Endodermal cell (in vitro differentiated cells): ENCODE data around the gene ENAH. TPM values are rescaled to one million over a fixed set of nuclear protein-coding genes. Genes with fewer than 3 reads are reported as not detected.

Source experiments
- DNase-seq: peaks from one replicate; pipeline ENCODE4 v3.0.0-alpha.2; 2017
- H3K27ac ChIP-seq: 2 replicates; pipeline ENCODE4 v1.5.1; 2013; ENCODE audit warnings: mild to moderate bottlenecking, low read depth, low read length, moderate library complexity
- H3K27me3 ChIP-seq: 2 replicates; pipeline ENCODE4 v1.6.1; 2013; ENCODE audit warnings: mild to moderate bottlenecking, low read length, moderate library complexity; ENCODE audit not compliant: insufficient read depth, control insufficient read depth, poor library complexity, severe bottlenecking
- H3K36me3 ChIP-seq: 2 replicates; pipeline ENCODE4 v1.7.0; 2013; ENCODE audit warnings: mild to moderate bottlenecking, low read length, moderate library complexity; ENCODE audit not compliant: control insufficient read depth, insufficient read depth
- H3K4me1 ChIP-seq: one replicate; pipeline ENCODE4 v1.7.0; 2013; ENCODE audit warnings: low read length; ENCODE audit not compliant: control insufficient read depth, insufficient read depth
- H3K4me3 ChIP-seq: 2 replicates; pipeline ENCODE4 v1.5.1; 2013; ENCODE audit warnings: mild to moderate bottlenecking, low read length, moderate library complexity
- H3K9ac ChIP-seq: 2 replicates; pipeline ENCODE4 v1.6.1; 2013; ENCODE audit warnings: mild to moderate bottlenecking, low read length, moderate library complexity; ENCODE audit not compliant: poor library complexity, severe bottlenecking; ENCODE audit errors: extremely low read depth
- H3K9me3 ChIP-seq: 2 replicates; pipeline ENCODE4 v1.6.1; 2013; ENCODE audit warnings: mild to moderate bottlenecking, low read length, moderate library complexity; ENCODE audit not compliant: control insufficient read depth
- H3K27ac Mint-ChIP-seq: 2 replicates; pipeline ENCODE4 v1.8.0; 2020; ENCODE audit warnings: mixed read lengths
- H3K27me3 Mint-ChIP-seq: 2 replicates; pipeline ENCODE4 v1.8.0; 2021; ENCODE audit warnings: mild to moderate bottlenecking, mixed read lengths; ENCODE audit not compliant: insufficient read depth
- H3K36me3 Mint-ChIP-seq: 2 replicates; pipeline ENCODE4 v1.8.0; 2020; ENCODE audit warnings: low read depth, mixed read lengths
- H3K4me1 Mint-ChIP-seq: 2 replicates; pipeline ENCODE4 v1.8.0; 2020; ENCODE audit warnings: mixed read lengths
- H3K4me3 Mint-ChIP-seq: 2 replicates; pipeline ENCODE4 v1.8.0; 2020; ENCODE audit warnings: mild to moderate bottlenecking, moderate library complexity, mixed read lengths
- H3K9me3 Mint-ChIP-seq: 2 replicates; pipeline ENCODE4 v1.8.0; 2020; ENCODE audit warnings: mild to moderate bottlenecking, mixed read lengths
- CTCF ChIP-seq: fragments of 200-600 bp; sonication (generic); conservative IDR thresholded peaks from 2 replicates; pipeline ENCODE4 v1.5.0; 2021; ENCODE audit warnings: antibody characterized with exemption, mild to moderate bottlenecking
- WGBS, 2 experiments: methylation state at CpG; one replicate each; pipeline versions ENCODE4 v1.1.5 to v1.1.7; 2013; ENCODE audit warnings: missing lambda C conversion rate in 2 of 2, mixed read lengths in 1 of 2; ENCODE audit not compliant: insufficient coverage in 1 of 2, insufficient read length in 1 of 2; 5-methylcytosine and 5-hydroxymethylcytosine counted together
- total RNA-seq, 2 donors: library from RNA; stranded (reverse); fragmentation: NEBNext Ultra II Directional in 1 of 2; extraction: Animal tissue kit (Norgen Biotek cat#: 25700) in 1 of 2; gene quantifications; 2 replicates in 1 of 2; 3 replicates in 1 of 2; pipeline ENCODE4 v1.2.1, GENCODE V29; 2021

Gene ENAH
- total RNA-seq, 2 donors from 2014 or later: 263 to 267 TPM

DNA sequence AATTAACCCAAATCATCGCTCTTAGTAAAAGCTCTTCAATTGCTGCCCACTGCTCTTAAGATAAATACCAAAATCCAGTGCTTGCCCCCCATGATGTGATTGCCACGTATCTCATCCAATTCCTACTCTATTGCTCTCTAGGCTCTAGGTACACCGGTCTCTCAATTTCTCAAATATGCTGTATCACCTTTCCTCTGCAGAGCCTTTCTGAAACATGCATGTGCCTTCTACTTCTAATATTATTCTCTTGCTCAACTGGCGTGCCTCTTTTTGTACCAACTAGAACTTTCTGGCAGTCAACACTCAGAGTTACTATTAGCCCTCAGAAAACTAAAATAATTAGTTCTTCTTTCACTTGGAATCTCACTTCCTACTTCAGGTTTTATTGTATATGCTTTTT is 113.3 kb downstream of the ENAH start:
- 97 to 98% methylated on average over 4 of the region's 4 CpGs for WGBS, 2 experiments
- Mint-ChIP-seq H3K4me1 (peaks cover 52% of the 10 kb centered on the region), H3K4me3 (no peak overlapping the region), H3K9me3 (no peaks in the 10 kb centered on the region), H3K27me3 (no peaks in the 10 kb centered on the region), H3K27ac (peak overlapping the region; percentile 12), H3K36me3 (no peaks in the 10 kb centered on the region)
- no peak overlapping the region for H3K9ac ChIP-seq
- no peaks in the 10 kb centered on the region for H3K9me3 ChIP-seq
- no peak for TF ChIP-seq CTCF
- peaks cover 8% of the 10 kb centered on the region for H3K4me1 ChIP-seq
- no peak overlapping the region for H3K27ac ChIP-seq
- H3K36me3 ChIP-seq: peaks cover 24% of the 10 kb centered on the region
- no peak overlapping the region for H3K4me3 ChIP-seq
- no peaks in the 10 kb centered on the region for H3K27me3 ChIP-seq
- no peak for DNase-seq

DNA sequence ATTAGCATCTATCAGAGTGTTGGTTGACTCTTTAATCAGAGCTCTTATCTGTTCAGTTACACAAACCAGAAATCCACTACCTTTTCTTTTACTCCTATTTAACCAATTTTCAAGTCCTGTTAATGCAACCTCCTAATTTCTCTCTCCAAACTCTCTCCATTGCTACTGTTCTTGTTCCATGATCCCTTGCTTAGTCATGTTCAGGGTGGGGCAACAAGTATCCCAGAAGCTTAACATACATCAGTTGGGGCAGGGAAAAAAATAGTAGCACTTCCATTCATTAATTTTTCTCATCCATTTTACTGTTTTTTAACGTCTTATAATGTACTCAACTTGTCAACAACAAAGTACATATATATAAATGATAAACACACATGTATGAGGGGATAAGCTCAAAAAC is 113.9 kb downstream of the ENAH start:
- Histone ChIP-seq H3K27me3 (no peaks in the 10 kb centered on the region), H3K27ac (no peak overlapping the region), H3K4me1 (peaks cover 10% of the 10 kb centered on the region), H3K9me3 (no peaks in the 10 kb centered on the region), H3K36me3 (peaks cover 20% of the 10 kb centered on the region), H3K4me3 (no peak overlapping the region), H3K9ac (no peak overlapping the region)
- no peak overlapping the region for H3K27ac Mint-ChIP-seq
- 100% methylated on average over 1 of the region's 1 CpG; no CpG with 5 or more reads in 1 of the 2 experiments for WGBS, 2 experiments
- DNase-seq: no peak
- peaks cover 56% of the 10 kb centered on the region for H3K4me1 Mint-ChIP-seq
- no peak for TF ChIP-seq CTCF
- no peaks in the 10 kb centered on the region for H3K27me3 Mint-ChIP-seq
- H3K9me3 Mint-ChIP-seq: no peaks in the 10 kb centered on the region
- no peak overlapping the region for H3K4me3 Mint-ChIP-seq
- H3K36me3 Mint-ChIP-seq: no peaks in the 10 kb centered on the region

DNA sequence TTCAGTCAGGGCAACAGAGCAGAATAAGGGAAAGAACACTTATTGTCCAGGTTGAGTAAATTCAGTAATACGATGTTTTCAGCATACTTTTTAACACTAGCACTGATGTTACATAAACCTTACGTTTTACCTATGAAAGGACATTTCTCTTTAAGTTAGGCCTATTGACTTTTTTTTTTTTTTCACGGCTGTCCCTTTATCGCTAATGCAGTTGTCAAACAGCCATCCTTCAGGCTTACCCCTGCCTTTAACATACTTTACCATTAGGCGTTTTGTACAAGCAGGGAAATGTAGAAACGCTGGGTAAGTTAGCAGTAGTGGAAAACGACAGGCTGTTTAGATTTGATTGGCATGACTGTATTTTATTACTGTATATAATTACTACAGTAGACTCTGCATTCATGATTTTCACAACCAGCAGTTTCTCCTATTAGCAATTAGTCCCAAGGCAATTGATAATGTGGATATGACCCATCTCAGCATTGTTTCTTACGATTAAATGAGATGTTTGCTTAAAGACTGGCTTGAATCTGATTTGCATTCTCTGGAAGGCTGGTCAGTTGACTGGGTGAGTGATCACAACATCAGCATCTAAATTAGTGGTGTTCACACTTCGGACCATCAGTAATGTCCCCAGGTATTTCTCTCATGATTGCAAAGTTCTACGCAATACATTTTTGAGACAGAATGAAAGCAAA is 115.2 kb downstream of the ENAH start:
- no peak overlapping the region for H3K27ac ChIP-seq
- WGBS, 2 experiments: 76 to 80% methylated on average over 5 to 8 of the region's 10 CpGs
- no peaks in the 10 kb centered on the region for H3K27me3 Mint-ChIP-seq
- no peaks in the 10 kb centered on the region for H3K9me3 Mint-ChIP-seq
- H3K4me3 ChIP-seq: no peak overlapping the region
- no peak overlapping the region for H3K27ac Mint-ChIP-seq
- no peaks in the 10 kb centered on the region for H3K27me3 ChIP-seq
- H3K36me3 Mint-ChIP-seq: no peaks in the 10 kb centered on the region
- peaks cover 10% of the 10 kb centered on the region for H3K4me1 ChIP-seq
- no peak overlapping the region for H3K9ac ChIP-seq
- peaks cover 12% of the 10 kb centered on the region for H3K36me3 ChIP-seq
- no peaks in the 10 kb centered on the region for H3K9me3 ChIP-seq
- TF ChIP-seq CTCF: no peak
- peaks cover 65% of the 10 kb centered on the region for H3K4me1 Mint-ChIP-seq
- DNase-seq: no peak
- H3K4me3 Mint-ChIP-seq: no peak overlapping the region
